HepG2 (cell line): ENCODE data around the gene BCL2L1. TPM values are rescaled to one million over a fixed set of nuclear protein-coding genes. Genes with fewer than 3 reads are reported as not detected.

Experiments used
- ARNT2 ChIP-seq: sonication (generic); formaldehyde crosslinking; IDR thresholded peaks from 2 replicates; pipeline ENCODE4 v1.8.0; 2022; ENCODE audit warnings: mild to moderate bottlenecking, low read depth, missing genetic modification reagents, moderate library complexity
- BRD4 ChIP-seq: sonication (generic); formaldehyde crosslinking; IDR thresholded peaks from 2 replicates; pipeline ENCODE4 v1.4.0; 2020; ENCODE audit warnings: missing genetic modification reagents
- CC2D1A ChIP-seq: sonication (generic); formaldehyde crosslinking; IDR thresholded peaks from 2 replicates; pipeline ENCODE4 v1.8.1; 2023; ENCODE audit warnings: mild to moderate bottlenecking, missing genetic modification reagents
- CREBL2 ChIP-seq: sonication (generic); formaldehyde crosslinking; IDR thresholded peaks from 2 replicates; pipeline ENCODE4 v1.8.1; 2023; ENCODE audit warnings: missing genetic modification reagents, mild to moderate bottlenecking, borderline replicate concordance
- EEA1 ChIP-seq: sonication (generic); formaldehyde crosslinking; IDR thresholded peaks from 2 replicates; pipeline ENCODE4 v1.5.1; 2020; ENCODE audit warnings: mild to moderate bottlenecking, missing genetic modification reagents, borderline replicate concordance
- HOXA3 ChIP-seq: sonication (generic); formaldehyde crosslinking; IDR thresholded peaks from 2 replicates; pipeline ENCODE4 v1.5.0; 2020; ENCODE audit warnings: missing genetic modification reagents
- PRDM4 ChIP-seq: sonication (generic); formaldehyde crosslinking; IDR thresholded peaks from 2 replicates; pipeline ENCODE4 v1.9.0; 2021; ENCODE audit warnings: missing genetic modification reagents, borderline replicate concordance
- SMAD1 ChIP-seq: sonication (generic); formaldehyde crosslinking; IDR thresholded peaks from 2 replicates; pipeline ENCODE4 v1.4.0; 2020; ENCODE audit warnings: missing genetic modification reagents, low read depth, mild to moderate bottlenecking, borderline replicate concordance
- TERF1 ChIP-seq: sonication (generic); formaldehyde crosslinking; IDR thresholded peaks from 2 replicates; pipeline ENCODE4 v1.8.0; 2022; ENCODE audit warnings: mild to moderate bottlenecking, missing genetic modification reagents, moderate library complexity
- THAP7 ChIP-seq: sonication (generic); formaldehyde crosslinking; IDR thresholded peaks from 2 replicates; pipeline ENCODE4 v1.8.1; 2023; ENCODE audit warnings: mild to moderate bottlenecking, missing genetic modification reagents
- ZFAT ChIP-seq: sonication (generic); formaldehyde crosslinking; conservative IDR thresholded peaks from 2 replicates; pipeline ENCODE4 v1.8.1; 2023; ENCODE audit warnings: missing genetic modification reagents, inconsistent platforms
- ZKSCAN1 ChIP-seq: fragments of 150-350 bp; IDR thresholded peaks from 2 replicates; pipeline ENCODE4 v1.6.1; 2014; ENCODE audit warnings: low read length
- ZNF24 ChIP-seq: fragments of 450-650 bp; IDR thresholded peaks from 2 replicates; pipeline ENCODE4 v1.6.1; 2017; ENCODE audit warnings: antibody characterized with exemption, mild to moderate bottlenecking
- ZNF513 ChIP-seq: sonication (generic); formaldehyde crosslinking; conservative IDR thresholded peaks from 2 replicates; pipeline ENCODE4 v1.5.0; 2020; ENCODE audit warnings: missing genetic modification reagents
- ZNF652 ChIP-seq: IDR thresholded peaks from 2 replicates; pipeline ENCODE4 v1.6.1; 2016; ENCODE audit warnings: low read depth, borderline replicate concordance
- ZNF841 ChIP-seq: sonication (generic); formaldehyde crosslinking; IDR thresholded peaks from 2 replicates; pipeline ENCODE4 v1.8.1; 2023; ENCODE audit warnings: missing genetic modification reagents, borderline replicate concordance
- polyA plus RNA-seq, 8 experiments: library from polyadenylated mRNA; depleted of rRNA in 3 of 8; stranded (reverse) in 7 of 8; unstranded in 1 of 8; fragments of >200 nt; fragmentation: Illumina TruSeq in 4 of 8; extraction: Trizol in 4 of 8; gene quantifications; 2 replicates each; pipeline versions ENCODE4 v1.2.1 to v1.2.3, GENCODE V29; 2011 to 2016; ENCODE audit warnings: low read depth in 4 of 8, missing spikeins in 1 of 8, mixed read lengths in 1 of 8; ENCODE audit not compliant: insufficient read depth in 1 of 8
- total RNA-seq, 5 experiments: library from RNA; depleted of rRNA; stranded (reverse); fragments of >200 nt; fragmentation: Illumina TruSeq; extraction: Trizol; gene quantifications; 2 replicates each; pipeline ENCODE4 v1.2.3, GENCODE V29; 2016; ENCODE audit warnings: low read depth in 1 of 5

BCL2L1 gene
- total and polyA plus RNA-seq, 2 of the 13 experiments (the other 11 are each of a cell fraction or from before 2014, with no cell fraction given): 164 to 258 TPM

- TF ChIP-seq ZNF841 (CRISPR knock-in tag): no peak
- peak; percentile 78 for TF ChIP-seq ARNT2 (CRISPR knock-in tag)
- TF ChIP-seq PRDM4 (CRISPR knock-in tag): no peak
- TF ChIP-seq ZNF513 (CRISPR knock-in tag): 0 out of 2 replicates have a peak, but pooled peaks have one; percentile 19
- no peak for TF ChIP-seq ZFAT (CRISPR knock-in tag)
- TF ChIP-seq EEA1: no peak
- peak; percentile 8; the same call in 1 of the 2 replicates for TF ChIP-seq ZKSCAN1
- TF ChIP-seq SMAD1 (CRISPR knock-in tag): no peak
- TF ChIP-seq CC2D1A: no peak
- peak; percentile 72; the same call in 1 of the 2 replicates for TF ChIP-seq ZNF24
- peak; percentile 35 for TF ChIP-seq BRD4
- peak; percentile 65; the same call in 1 of the 2 replicates for TF ChIP-seq ZNF652 (CRISPR knock-in tag)
- no peak; the same call in none of the 2 replicates for TF ChIP-seq CREBL2 (CRISPR knock-in tag)
- no peak for TF ChIP-seq THAP7
- TF ChIP-seq TERF1: no peak
- TF ChIP-seq HOXA3: peak; percentile 86
Observed at GRCh38 chr20:31719644-31720485, 2.8 kb downstream of the BCL2L1 start (continued).
